HEK293 (cell line): ENCODE results near the gene CAPN8.
A peak's percentile ranks its signal among the peaks of the same experiment; 100 is the strongest.

Experiments used
- GLIS1 ChIP-seq: fragments of 450-650 bp; formaldehyde crosslinking; IDR thresholded peaks from 2 replicates; pipeline ENCODE4 v1.5.1; 2016; ENCODE audit warnings: missing biosample characterization, missing genetic modification characterization
- GLIS2 ChIP-seq: fragments of 450-650 bp; formaldehyde crosslinking; IDR thresholded peaks from 2 replicates; pipeline ENCODE4 v1.5.1; 2016; ENCODE audit warnings: missing biosample characterization, missing genetic modification characterization
- HOXA7 ChIP-seq: sonication (generic); formaldehyde crosslinking; IDR thresholded peaks from 2 replicates; pipeline ENCODE4 v1.8.1; 2022; ENCODE audit warnings: missing genetic modification reagents, borderline replicate concordance
- KLF8 ChIP-seq: fragments of 450-650 bp; formaldehyde crosslinking; IDR thresholded peaks from 2 replicates; pipeline ENCODE4 v1.5.1; 2016; ENCODE audit warnings: missing biosample characterization, missing genetic modification characterization
- KLF9 ChIP-seq: fragments of 450-650 bp; formaldehyde crosslinking; IDR thresholded peaks from 2 replicates; pipeline ENCODE4 v1.5.1; 2016; ENCODE audit warnings: missing biosample characterization, missing genetic modification characterization, low read depth
- RBAK ChIP-seq: fragments of 450-650 bp; formaldehyde crosslinking; IDR thresholded peaks from 2 replicates; pipeline ENCODE4 v1.5.1; 2016; ENCODE audit warnings: missing biosample characterization, missing genetic modification characterization
- SETDB1 ChIP-seq: IDR thresholded peaks from one replicate; pipeline ENCODE4 v1.6.1; 2017; ENCODE audit warnings: mild to moderate bottlenecking, low read length, moderate library complexity, mixed read lengths; ENCODE audit not compliant: insufficient read length
- SP2 ChIP-seq: fragments of 450-650 bp; formaldehyde crosslinking; IDR thresholded peaks from 2 replicates; pipeline ENCODE4 v1.5.1; 2016; ENCODE audit warnings: missing biosample characterization, missing genetic modification characterization
- SP3 ChIP-seq: fragments of 450-650 bp; formaldehyde crosslinking; IDR thresholded peaks from 2 replicates; pipeline ENCODE4 v1.5.1; 2016; ENCODE audit warnings: missing biosample characterization, missing genetic modification characterization
- YY2 ChIP-seq: fragments of 450-650 bp; formaldehyde crosslinking; IDR thresholded peaks from 2 replicates; pipeline ENCODE4 v1.5.1; 2016; ENCODE audit warnings: missing biosample characterization, missing genetic modification characterization
- ZBTB10 ChIP-seq: fragments of 450-650 bp; formaldehyde crosslinking; IDR thresholded peaks from 2 replicates; pipeline ENCODE4 v1.5.1; 2016; ENCODE audit warnings: missing biosample characterization, missing genetic modification characterization
- ZBTB17 ChIP-seq: fragments of 450-650 bp; formaldehyde crosslinking; IDR thresholded peaks from 2 replicates; pipeline ENCODE4 v1.5.1; 2016; ENCODE audit warnings: missing biosample characterization, missing genetic modification characterization
- ZBTB6 ChIP-seq: fragments of 450-650 bp; formaldehyde crosslinking; IDR thresholded peaks from 2 replicates; pipeline ENCODE4 v1.5.1; 2017; ENCODE audit warnings: missing biosample characterization, missing genetic modification characterization
- ZFP37 ChIP-seq: fragments of 450-650 bp; formaldehyde crosslinking; IDR thresholded peaks from 2 replicates; pipeline ENCODE4 v1.5.1; 2016; ENCODE audit warnings: missing biosample characterization, missing genetic modification characterization
- ZNF114 ChIP-seq: fragments of 450-650 bp; formaldehyde crosslinking; IDR thresholded peaks from 2 replicates; pipeline ENCODE4 v1.5.0; 2017; ENCODE audit warnings: missing biosample characterization, missing genetic modification characterization
- ZNF146 ChIP-seq: fragments of 450-650 bp; formaldehyde crosslinking; IDR thresholded peaks from 2 replicates; pipeline ENCODE4 v1.5.1; 2016; ENCODE audit warnings: missing biosample characterization, missing genetic modification characterization
- ZNF2 ChIP-seq: fragments of 450-650 bp; formaldehyde crosslinking; IDR thresholded peaks from 2 replicates; pipeline ENCODE4 v1.5.1; 2016; ENCODE audit warnings: missing biosample characterization, missing genetic modification characterization
- ZNF26 ChIP-seq: fragments of 450-650 bp; formaldehyde crosslinking; IDR thresholded peaks from 2 replicates; pipeline ENCODE4 v1.5.1; 2016; ENCODE audit warnings: missing biosample characterization, missing genetic modification characterization
- ZNF416 ChIP-seq: fragments of 450-650 bp; formaldehyde crosslinking; IDR thresholded peaks from 2 replicates; pipeline ENCODE4 v1.5.1; 2016; ENCODE audit warnings: missing biosample characterization, missing genetic modification characterization
- ZNF433 ChIP-seq: fragments of 450-650 bp; formaldehyde crosslinking; IDR thresholded peaks from 2 replicates; pipeline ENCODE4 v1.5.1; 2016; ENCODE audit warnings: missing biosample characterization, missing genetic modification characterization, low read depth
- ZNF473 ChIP-seq: fragments of 450-650 bp; formaldehyde crosslinking; IDR thresholded peaks from 2 replicates; pipeline ENCODE4 v1.5.1; 2017; ENCODE audit warnings: missing biosample characterization, missing genetic modification characterization
- ZNF510 ChIP-seq: fragments of 450-650 bp; formaldehyde crosslinking; IDR thresholded peaks from 2 replicates; pipeline ENCODE4 v1.5.1; 2018; ENCODE audit warnings: mild to moderate bottlenecking, missing genetic modification characterization, missing biosample characterization; ENCODE audit not compliant: insufficient replicate concordance
- ZNF521 ChIP-seq: fragments of 450-650 bp; formaldehyde crosslinking; IDR thresholded peaks from 2 replicates; pipeline ENCODE4 v1.5.1; 2017; ENCODE audit warnings: missing biosample characterization, mild to moderate bottlenecking, missing genetic modification characterization
- ZNF626 ChIP-seq: fragments of 450-650 bp; sonication (Bioruptor Pico); formaldehyde crosslinking; IDR thresholded peaks from 2 replicates; pipeline ENCODE4 v1.5.1; 2018; ENCODE audit warnings: missing biosample characterization, missing genetic modification characterization, inconsistent platforms
- ZNF645 ChIP-seq: fragments of 450-650 bp; formaldehyde crosslinking; IDR thresholded peaks from 2 replicates; pipeline ENCODE4; 2016; ENCODE audit warnings: missing biosample characterization, missing genetic modification characterization
- ZNF677 ChIP-seq: fragments of 450-650 bp; IDR thresholded peaks from 2 replicates; pipeline ENCODE4 v1.5.0; 2018; ENCODE audit warnings: missing biosample characterization, mild to moderate bottlenecking, missing genetic modification characterization, moderate library complexity
- ZNF704 ChIP-seq: fragments of 450-650 bp; formaldehyde crosslinking; IDR thresholded peaks from 2 replicates; pipeline ENCODE4 v1.5.1; 2016; ENCODE audit warnings: missing biosample characterization, missing genetic modification characterization
- ZNF707 ChIP-seq: fragments of 450-650 bp; formaldehyde crosslinking; IDR thresholded peaks from 2 replicates; pipeline ENCODE4 v1.5.1; 2016; ENCODE audit warnings: missing biosample characterization, missing genetic modification characterization
- ZSCAN30 ChIP-seq: fragments of 450-650 bp; IDR thresholded peaks from 2 replicates; pipeline ENCODE4 v1.5.1; 2018; ENCODE audit warnings: missing biosample characterization, mild to moderate bottlenecking, missing genetic modification characterization, moderate library complexity
- TF ChIP-seq, protein P1 (sequence below): fragments of 450-650 bp; formaldehyde crosslinking; conservative IDR thresholded peaks from 2 replicates; pipeline ENCODE4 v1.5.1; 2016; ENCODE audit warnings: low read depth, missing biosample characterization, missing genetic modification characterization

CAPN8 gene

DNA sequence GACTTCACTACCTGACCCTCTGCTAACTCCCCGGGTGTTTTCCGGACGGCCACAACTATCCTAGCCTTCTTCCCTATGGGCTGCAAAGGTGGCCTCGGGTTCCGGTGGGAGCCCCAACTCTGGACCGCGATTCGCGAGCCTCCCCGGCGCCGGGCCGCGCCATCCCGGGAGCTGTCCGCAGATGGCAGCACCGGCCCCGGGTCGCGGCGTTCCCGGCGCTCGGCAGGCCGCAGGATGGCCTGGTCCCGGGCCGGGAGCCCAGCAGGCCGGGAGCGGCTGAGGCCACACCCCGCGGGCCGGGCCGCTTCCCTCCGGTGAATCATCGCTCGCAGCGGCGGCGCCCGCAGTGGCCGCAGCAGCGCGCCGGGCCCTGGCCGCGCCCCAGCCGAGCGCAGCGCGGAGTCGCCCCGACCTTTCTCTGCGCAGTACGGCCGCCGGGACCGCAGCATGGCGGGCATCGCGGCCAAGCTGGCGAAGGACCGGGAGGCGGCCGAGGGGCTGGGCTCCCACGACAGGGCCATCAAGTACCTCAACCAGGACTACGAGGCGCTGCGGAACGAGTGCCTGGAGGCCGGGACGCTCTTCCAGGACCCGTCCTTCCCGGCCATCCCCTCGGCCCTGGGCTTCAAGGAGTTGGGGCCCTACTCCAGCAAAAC, 46.8 kb upstream of the CAPN8 start, which contains the start of gene CAPN2 (continued):
- TF ChIP-seq ZNF416 (tag by site-specific recombination): no peak
- TF ChIP-seq ZNF433: no peak
- TF ChIP-seq ZFP37: peak; percentile 64; the same call in 1 of the 2 replicates
- TF ChIP-seq ZNF707 (tag by site-specific recombination): no peak
- no peak for TF ChIP-seq RBAK (tag by site-specific recombination)
- TF ChIP-seq, protein P1, sequence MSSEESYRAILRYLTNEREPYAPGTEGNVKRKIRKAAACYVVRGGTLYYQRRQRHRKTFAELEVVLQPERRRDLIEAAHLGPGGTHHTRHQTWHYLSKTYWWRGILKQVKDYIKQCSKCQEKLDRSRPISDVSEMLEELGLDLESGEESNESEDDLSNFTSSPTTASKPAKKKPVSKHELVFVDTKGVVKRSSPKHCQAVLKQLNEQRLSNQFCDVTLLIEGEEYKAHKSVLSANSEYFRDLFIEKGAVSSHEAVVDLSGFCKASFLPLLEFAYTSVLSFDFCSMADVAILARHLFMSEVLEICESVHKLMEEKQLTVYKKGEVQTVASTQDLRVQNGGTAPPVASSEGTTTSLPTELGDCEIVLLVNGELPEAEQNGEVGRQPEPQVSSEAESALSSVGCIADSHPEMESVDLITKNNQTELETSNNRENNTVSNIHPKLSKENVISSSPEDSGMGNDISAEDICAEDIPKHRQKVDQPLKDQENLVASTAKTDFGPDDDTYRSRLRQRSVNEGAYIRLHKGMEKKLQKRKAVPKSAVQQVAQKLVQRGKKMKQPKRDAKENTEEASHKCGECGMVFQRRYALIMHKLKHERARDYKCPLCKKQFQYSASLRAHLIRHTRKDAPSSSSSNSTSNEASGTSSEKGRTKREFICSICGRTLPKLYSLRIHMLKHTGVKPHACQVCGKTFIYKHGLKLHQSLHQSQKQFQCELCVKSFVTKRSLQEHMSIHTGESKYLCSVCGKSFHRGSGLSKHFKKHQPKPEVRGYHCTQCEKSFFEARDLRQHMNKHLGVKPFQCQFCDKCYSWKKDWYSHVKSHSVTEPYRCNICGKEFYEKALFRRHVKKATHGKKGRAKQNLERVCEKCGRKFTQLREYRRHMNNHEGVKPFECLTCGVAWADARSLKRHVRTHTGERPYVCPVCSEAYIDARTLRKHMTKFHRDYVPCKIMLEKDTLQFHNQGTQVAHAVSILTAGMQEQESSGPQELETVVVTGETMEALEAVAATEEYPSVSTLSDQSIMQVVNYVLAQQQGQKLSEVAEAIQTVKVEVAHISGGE (tag by site-specific recombination): no peak
- peak; percentile 65 for TF ChIP-seq ZNF677
- no peak for TF ChIP-seq ZNF114 (tag by site-specific recombination)
- TF ChIP-seq ZBTB6: peak; percentile 24; the same call in 1 of the 2 replicates
- TF ChIP-seq ZBTB10: peak; percentile 13; the same call in 1 of the 2 replicates
- TF ChIP-seq ZNF473: no peak
- TF ChIP-seq ZNF2 (tag by site-specific recombination): no peak
- TF ChIP-seq ZBTB17: peak; percentile 85
- TF ChIP-seq ZNF626: no peak
- TF ChIP-seq ZNF521: no peak
- TF ChIP-seq YY2 (tag by site-specific recombination): peak; percentile 81
- TF ChIP-seq GLIS2 (tag by site-specific recombination): no peak
- TF ChIP-seq HOXA7 (CRISPR knock-in tag): no peak
- no peak; the same call in 1 of the 2 replicates for TF ChIP-seq SP2 (tag by site-specific recombination)
- no peak for TF ChIP-seq GLIS1
- no peak for TF ChIP-seq SETDB1
- TF ChIP-seq ZSCAN30 (tag by site-specific recombination): peak; percentile 96
- TF ChIP-seq ZNF645 (tag by site-specific recombination): no peak
- no peak for TF ChIP-seq ZNF26 (tag by site-specific recombination)
- no peak for TF ChIP-seq ZNF510 (tag by site-specific recombination)
- no peak for TF ChIP-seq ZNF704 (tag by site-specific recombination)
- TF ChIP-seq SP3 (tag by site-specific recombination): 0 out of 2 replicates have a peak, but pooled peaks have one; percentile 22
- TF ChIP-seq KLF9 (tag by site-specific recombination): no peak; the same call in 1 of the 2 replicates
- peak; percentile 88; the same call in 1 of the 2 replicates for TF ChIP-seq KLF8 (tag by site-specific recombination)
- no peak for TF ChIP-seq ZNF146
